ENCODE results near the gene TRAPPC14. TPM values are rescaled to one million over a fixed set of nuclear protein-coding genes. Genes with fewer than 3 reads are reported as not detected.
A peak's percentile ranks its signal among the peaks of the same experiment; 100 is the strongest.

TRAPPC14 gene
- total and polyA plus RNA-seq, 2 of the 8 experiments (the other 6 are each of a cell fraction or from before 2014, with no cell fraction given): 11.9 to 22.1 TPM

DNA sequence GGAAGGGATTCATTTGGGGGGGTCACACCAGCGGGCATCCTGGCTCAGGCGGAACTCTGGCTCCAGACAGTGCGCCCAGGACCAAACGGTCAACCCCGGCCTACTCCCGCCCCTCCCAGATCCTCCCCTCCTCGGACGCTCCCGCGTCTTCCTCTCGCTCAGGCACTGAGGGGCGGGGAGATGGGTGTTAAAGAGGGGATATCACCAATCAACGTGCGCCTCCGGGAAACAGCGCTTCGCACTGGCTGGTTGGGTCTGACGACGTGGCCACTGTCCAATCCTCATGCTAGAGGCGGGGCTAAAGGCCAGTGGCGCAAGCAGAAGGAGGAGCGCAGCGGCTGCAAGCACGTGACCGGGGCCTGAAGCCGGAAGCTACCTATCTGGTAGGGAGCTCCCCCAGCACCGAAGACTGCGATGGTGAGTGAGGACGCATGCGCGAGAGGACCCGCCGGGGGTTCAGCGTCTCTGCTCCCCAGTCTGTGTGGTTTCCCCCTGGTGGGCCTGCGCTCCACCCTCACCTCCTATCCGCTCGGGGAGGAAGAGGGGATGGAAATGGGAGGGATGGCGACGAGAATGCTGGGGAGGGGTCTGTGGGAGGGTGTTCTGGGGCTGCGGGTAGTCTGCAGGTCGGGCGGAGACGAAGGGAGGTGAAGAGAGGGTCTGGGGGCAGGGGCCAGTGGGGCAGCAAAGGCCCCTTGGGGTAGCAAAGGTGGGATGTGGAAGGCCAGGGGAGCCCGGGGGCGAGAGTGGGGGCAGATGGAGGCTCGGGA lies 9.8 kb downstream of the TRAPPC14 start, which contains the start of gene LAMTOR4 (continued):
- no peak for TF ChIP-seq ZNF274 (IDR thresholded peaks at IDR 0.05; ENCODE audit: borderline replicate concordance, extremely low read depth, low read length)
- TF ChIP-seq, protein P1, sequence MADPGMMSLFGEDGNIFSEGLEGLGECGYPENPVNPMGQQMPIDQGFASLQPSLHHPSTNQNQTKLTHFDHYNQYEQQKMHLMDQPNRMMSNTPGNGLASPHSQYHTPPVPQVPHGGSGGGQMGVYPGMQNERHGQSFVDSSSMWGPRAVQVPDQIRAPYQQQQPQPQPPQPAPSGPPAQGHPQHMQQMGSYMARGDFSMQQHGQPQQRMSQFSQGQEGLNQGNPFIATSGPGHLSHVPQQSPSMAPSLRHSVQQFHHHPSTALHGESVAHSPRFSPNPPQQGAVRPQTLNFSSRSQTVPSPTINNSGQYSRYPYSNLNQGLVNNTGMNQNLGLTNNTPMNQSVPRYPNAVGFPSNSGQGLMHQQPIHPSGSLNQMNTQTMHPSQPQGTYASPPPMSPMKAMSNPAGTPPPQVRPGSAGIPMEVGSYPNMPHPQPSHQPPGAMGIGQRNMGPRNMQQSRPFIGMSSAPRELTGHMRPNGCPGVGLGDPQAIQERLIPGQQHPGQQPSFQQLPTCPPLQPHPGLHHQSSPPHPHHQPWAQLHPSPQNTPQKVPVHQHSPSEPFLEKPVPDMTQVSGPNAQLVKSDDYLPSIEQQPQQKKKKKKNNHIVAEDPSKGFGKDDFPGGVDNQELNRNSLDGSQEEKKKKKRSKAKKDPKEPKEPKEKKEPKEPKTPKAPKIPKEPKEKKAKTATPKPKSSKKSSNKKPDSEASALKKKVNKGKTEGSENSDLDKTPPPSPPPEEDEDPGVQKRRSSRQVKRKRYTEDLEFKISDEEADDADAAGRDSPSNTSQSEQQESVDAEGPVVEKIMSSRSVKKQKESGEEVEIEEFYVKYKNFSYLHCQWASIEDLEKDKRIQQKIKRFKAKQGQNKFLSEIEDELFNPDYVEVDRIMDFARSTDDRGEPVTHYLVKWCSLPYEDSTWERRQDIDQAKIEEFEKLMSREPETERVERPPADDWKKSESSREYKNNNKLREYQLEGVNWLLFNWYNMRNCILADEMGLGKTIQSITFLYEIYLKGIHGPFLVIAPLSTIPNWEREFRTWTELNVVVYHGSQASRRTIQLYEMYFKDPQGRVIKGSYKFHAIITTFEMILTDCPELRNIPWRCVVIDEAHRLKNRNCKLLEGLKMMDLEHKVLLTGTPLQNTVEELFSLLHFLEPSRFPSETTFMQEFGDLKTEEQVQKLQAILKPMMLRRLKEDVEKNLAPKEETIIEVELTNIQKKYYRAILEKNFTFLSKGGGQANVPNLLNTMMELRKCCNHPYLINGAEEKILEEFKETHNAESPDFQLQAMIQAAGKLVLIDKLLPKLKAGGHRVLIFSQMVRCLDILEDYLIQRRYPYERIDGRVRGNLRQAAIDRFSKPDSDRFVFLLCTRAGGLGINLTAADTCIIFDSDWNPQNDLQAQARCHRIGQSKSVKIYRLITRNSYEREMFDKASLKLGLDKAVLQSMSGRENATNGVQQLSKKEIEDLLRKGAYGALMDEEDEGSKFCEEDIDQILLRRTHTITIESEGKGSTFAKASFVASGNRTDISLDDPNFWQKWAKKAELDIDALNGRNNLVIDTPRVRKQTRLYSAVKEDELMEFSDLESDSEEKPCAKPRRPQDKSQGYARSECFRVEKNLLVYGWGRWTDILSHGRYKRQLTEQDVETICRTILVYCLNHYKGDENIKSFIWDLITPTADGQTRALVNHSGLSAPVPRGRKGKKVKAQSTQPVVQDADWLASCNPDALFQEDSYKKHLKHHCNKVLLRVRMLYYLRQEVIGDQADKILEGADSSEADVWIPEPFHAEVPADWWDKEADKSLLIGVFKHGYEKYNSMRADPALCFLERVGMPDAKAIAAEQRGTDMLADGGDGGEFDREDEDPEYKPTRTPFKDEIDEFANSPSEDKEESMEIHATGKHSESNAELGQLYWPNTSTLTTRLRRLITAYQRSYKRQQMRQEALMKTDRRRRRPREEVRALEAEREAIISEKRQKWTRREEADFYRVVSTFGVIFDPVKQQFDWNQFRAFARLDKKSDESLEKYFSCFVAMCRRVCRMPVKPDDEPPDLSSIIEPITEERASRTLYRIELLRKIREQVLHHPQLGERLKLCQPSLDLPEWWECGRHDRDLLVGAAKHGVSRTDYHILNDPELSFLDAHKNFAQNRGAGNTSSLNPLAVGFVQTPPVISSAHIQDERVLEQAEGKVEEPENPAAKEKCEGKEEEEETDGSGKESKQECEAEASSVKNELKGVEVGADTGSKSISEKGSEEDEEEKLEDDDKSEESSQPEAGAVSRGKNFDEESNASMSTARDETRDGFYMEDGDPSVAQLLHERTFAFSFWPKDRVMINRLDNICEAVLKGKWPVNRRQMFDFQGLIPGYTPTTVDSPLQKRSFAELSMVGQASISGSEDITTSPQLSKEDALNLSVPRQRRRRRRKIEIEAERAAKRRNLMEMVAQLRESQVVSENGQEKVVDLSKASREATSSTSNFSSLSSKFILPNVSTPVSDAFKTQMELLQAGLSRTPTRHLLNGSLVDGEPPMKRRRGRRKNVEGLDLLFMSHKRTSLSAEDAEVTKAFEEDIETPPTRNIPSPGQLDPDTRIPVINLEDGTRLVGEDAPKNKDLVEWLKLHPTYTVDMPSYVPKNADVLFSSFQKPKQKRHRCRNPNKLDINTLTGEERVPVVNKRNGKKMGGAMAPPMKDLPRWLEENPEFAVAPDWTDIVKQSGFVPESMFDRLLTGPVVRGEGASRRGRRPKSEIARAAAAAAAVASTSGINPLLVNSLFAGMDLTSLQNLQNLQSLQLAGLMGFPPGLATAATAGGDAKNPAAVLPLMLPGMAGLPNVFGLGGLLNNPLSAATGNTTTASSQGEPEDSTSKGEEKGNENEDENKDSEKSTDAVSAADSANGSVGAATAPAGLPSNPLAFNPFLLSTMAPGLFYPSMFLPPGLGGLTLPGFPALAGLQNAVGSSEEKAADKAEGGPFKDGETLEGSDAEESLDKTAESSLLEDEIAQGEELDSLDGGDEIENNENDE (IDR thresholded peaks at IDR 0.05; ENCODE audit: insufficient replicate concordance, low read length): no peak
- no peak for TF ChIP-seq RFX5 (IDR thresholded peaks at IDR 0.05; ENCODE audit: borderline replicate concordance, low read depth, low read length)
- no peak for TF ChIP-seq RNF2 (IDR thresholded peaks at IDR 0.05; ENCODE audit: borderline replicate concordance, low read depth, low read length, missing control alignments, poor library complexity, severe bottlenecking)
- TF ChIP-seq BCL11A (IDR thresholded peaks at IDR 0.05; ENCODE audit: low read depth in 2 of 2, low read length in 2 of 2): no peak
- peak; percentile 82 for TF ChIP-seq CEBPB (IDR thresholded peaks at IDR 0.05; ENCODE audit: low read depth, low read length)
- TF ChIP-seq SP2 (IDR thresholded peaks at IDR 0.05; ENCODE audit: low read length): peak; percentile 88

Measured in H1 (cell line).